Activated CD4-positive, alpha-beta T cell treated with anti-CD3 and anti-CD28 coated beads for 36 hours (primary cell): ENCODE results near the gene EIF5AL1. TPM values are rescaled to one million over a fixed set of nuclear protein-coding genes. Genes with fewer than 3 reads are reported as not detected.

ENCODE experiments used
- ATAC-seq: fragments of 200-7000 bp; cut with Tn5 transposase; one replicate; pipeline ENCODE4 v1.10.0; 2021; ENCODE audit warnings: mild to moderate bottlenecking, moderate library complexity
- CTCF ChIA-PET: fragments of 350-600 bp; sonication (Branson Sonifier 250); formaldehyde crosslinking; loops from one replicate; lab custom pipeline; 2021; ENCODE audit warnings: antibody characterized with exemption; lab: Charles Lee
- POLR2A ChIA-PET: fragments of 350-600 bp; sonication (Branson Sonifier 250); formaldehyde crosslinking; loops from one replicate; lab custom pipeline; 2021; ENCODE audit warnings: antibody characterized with exemption, inconsistent platforms; lab: Charles Lee
- DNase-seq: peaks from one replicate; pipeline ENCODE4 v3.0.0-alpha.2; 2020
- H3K27ac Mint-ChIP-seq: one replicate; pipeline ENCODE4 v1.8.0; 2021; ENCODE audit warnings: mixed read lengths
- H3K27me3 Mint-ChIP-seq: one replicate; pipeline ENCODE4 v1.8.0; 2021; ENCODE audit warnings: mixed read lengths
- H3K36me3 Mint-ChIP-seq: one replicate; pipeline ENCODE4 v1.8.0; 2021; ENCODE audit warnings: low read depth, mixed read lengths
- H3K4me1 Mint-ChIP-seq: one replicate; pipeline ENCODE4 v1.8.0; 2021; ENCODE audit warnings: mixed read lengths
- H3K4me3 Mint-ChIP-seq: one replicate; pipeline ENCODE4 v1.8.0; 2021; ENCODE audit warnings: mild to moderate bottlenecking, moderate library complexity, mixed read lengths
- H3K9me3 Mint-ChIP-seq: one replicate; pipeline ENCODE4 v1.8.0; 2021; ENCODE audit warnings: low read depth, mixed read lengths
- intact Hi-C, 2 experiments: fragments of 100-400 bp; cut with DNase I in 1 of 2; cut with micrococcal nuclease in 1 of 2; formaldehyde crosslinking; loops; one replicate each; pipeline versions ENCODE4 v1.14.2 to v1.15.1; 2022 to 2024; cut with DNase I, micrococcal nuclease
- total RNA-seq, 2 experiments: library from RNA; stranded (reverse); gene quantifications; one replicate each; pipeline ENCODE4 v1.2.3, GENCODE V29; 2021

Gene EIF5AL1
- total RNA-seq, 2 experiments from 2014 or later: 0.18 to 0.46 TPM

DNA sequence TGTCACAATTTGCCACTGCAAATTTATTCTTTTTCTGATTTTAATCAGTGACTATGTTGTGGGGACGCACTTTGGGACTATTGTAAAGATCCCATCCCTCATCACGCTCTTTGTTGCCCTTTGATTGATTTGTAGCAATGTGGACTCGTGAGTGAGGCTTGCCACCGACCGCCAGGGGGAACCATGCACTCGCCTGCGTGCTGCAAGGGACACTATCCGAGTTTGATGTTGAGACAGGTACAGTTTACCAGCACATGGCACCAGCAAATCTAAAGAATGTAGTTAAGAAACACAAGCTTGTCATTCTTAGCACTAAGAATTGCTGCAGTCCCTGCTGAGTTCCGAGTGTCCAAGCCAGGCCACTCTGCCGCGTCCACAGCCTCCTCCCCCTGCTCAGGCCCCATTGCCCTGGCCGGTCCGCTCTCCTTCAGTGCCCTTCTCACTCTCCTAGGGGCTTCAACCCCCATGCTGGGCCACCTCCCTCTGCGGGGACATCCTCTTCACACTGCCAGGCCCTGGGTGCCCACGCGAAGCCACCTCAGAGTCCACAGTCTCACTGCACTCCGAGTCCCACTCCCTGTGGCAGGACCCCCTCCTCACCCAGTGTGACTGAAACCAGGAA, 49.9 kb downstream of the EIF5AL1 start:
- no peak overlapping the region for H3K4me3 Mint-ChIP-seq
- no peaks in the 10 kb centered on the region for H3K9me3 Mint-ChIP-seq
- H3K27me3 Mint-ChIP-seq: peaks cover 30% of the 10 kb centered on the region
- intact Hi-C loops: loop anchor here (1.0 to 5.0 kb wide), 4 partner anchors 46 to 485 kb away; no protein-coding TSS in a partner anchor
- DNase-seq (peak; percentile 85), ATAC-seq (peak; percentile 88)
- H3K36me3 Mint-ChIP-seq: no peaks in the 10 kb centered on the region
- CTCF ChIA-PET: interaction anchor here (0.7 to 1.1 kb wide), 2 partner anchors 10 to 367 kb away, joined by 3 to 7 read pairs; no protein-coding TSS in a partner anchor
- no peak overlapping the region for H3K27ac Mint-ChIP-seq
- POLR2A ChIA-PET: no interaction called here
- no peaks in the 10 kb centered on the region for H3K4me1 Mint-ChIP-seq

DNA sequence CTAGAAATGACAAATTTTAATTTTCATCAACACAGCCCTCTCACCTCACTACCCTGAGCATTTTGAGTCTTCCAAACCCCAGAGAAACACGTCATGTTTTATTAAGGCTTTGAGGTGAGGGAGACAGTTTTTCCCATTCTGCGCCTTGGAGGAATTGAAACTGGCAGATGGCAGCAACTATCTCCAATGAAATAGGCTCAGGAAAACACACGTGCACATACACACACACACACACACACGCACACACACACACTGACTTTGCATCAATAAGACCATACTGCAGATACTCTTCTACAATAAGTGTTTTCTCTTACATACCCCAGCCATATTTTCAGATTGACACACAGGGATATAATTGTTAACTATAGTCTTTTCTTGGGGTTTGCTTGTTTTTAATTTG, 51.1 kb downstream of the EIF5AL1 start:
- Mint-ChIP-seq H3K4me1 (no peaks in the 10 kb centered on the region), H3K27ac (no peak overlapping the region), H3K9me3 (no peaks in the 10 kb centered on the region), H3K36me3 (no peaks in the 10 kb centered on the region), H3K27me3 (peaks cover 38% of the 10 kb centered on the region), H3K4me3 (no peak overlapping the region)
- intact Hi-C loops: loop anchor here (2.0 to 5.0 kb wide), 2 partner anchors 365 to 484 kb away; no protein-coding TSS in a partner anchor
- no peak for DNase-seq
- ChIA-PET CTCF (interaction anchor here (1.1 to 1.2 kb wide), 2 partner anchors 11 to 67 kb away, joined by 3 to 7 read pairs; no protein-coding TSS in a partner anchor), POLR2A (no interaction called here)
- no peak for ATAC-seq

Other genes starting within 250 kb of the EIF5AL1 start
- gene PPIF, start 165.1 kb upstream of the EIF5AL1 start, total RNA-seq: 10 to 100 TPM; 92.3 to 96.1 TPM
- under 1 TPM; 0.53 to 0.75 TPM for gene ZCCHC24, start 66.9 kb upstream of the EIF5AL1 start, total RNA-seq
- gene SFTPA2, start 47.9 kb downstream of the EIF5AL1 start, total RNA-seq: not detected
- gene SFTPA1, start 98.4 kb downstream of the EIF5AL1 start, total RNA-seq: not detected
- gene NUTM2B, start 190.7 kb downstream of the EIF5AL1 start, total RNA-seq: under 1 TPM in 1 of 2 experiments, not detected in 1; 0.30 TPM